ENCODE results near the gene SULT2B1.
A peak's percentile ranks its signal among the peaks of the same experiment; 100 is the strongest.

Gene SULT2B1

GRCh38 chr19:48560095-48560530 is 8.1 kb downstream of the SULT2B1 start:
- no peaks in the 10 kb centered on the region for H3K27me3 ChIP-seq (replicated peaks)
- no peaks in the 10 kb centered on the region for H3K36me3 ChIP-seq (replicated peaks)
- no peak overlapping the region for H3K27ac ChIP-seq
- no peak overlapping the region for H3K4me3 ChIP-seq (ENCODE audit: low read depth, low read length)
- DNase-seq, result no peak
- in situ Hi-C loops (cut with HindIII; ENCODE audit: low pct_ligation_motif_present, low sequenced_read_pairs), result no loop called here
- TF ChIP-seq CTCF (IDR thresholded peaks at IDR 0.05; ENCODE audit: low read depth, low read length, missing control alignments), result no peak

- H3K4me3 ChIP-seq (ENCODE audit: low read depth, low read length), result no peak overlapping the region
- no peaks in the 10 kb centered on the region for H3K36me3 ChIP-seq (replicated peaks)
- no peak for TF ChIP-seq CTCF (IDR thresholded peaks at IDR 0.05; ENCODE audit: low read depth, low read length, missing control alignments)
- in situ Hi-C loops (cut with HindIII; ENCODE audit: low pct_ligation_motif_present, low sequenced_read_pairs), result no loop called here
- no peak for DNase-seq
- no peaks in the 10 kb centered on the region for H3K27me3 ChIP-seq (replicated peaks)
- H3K27ac ChIP-seq, result no peak overlapping the region
Measured at GRCh38 chr19:48561412-48561811, 9.4 kb downstream of the SULT2B1 start.

GRCh38 chr19:48565090-48565489 is 13.1 kb downstream of the SULT2B1 start:
- H3K27me3 ChIP-seq (replicated peaks), result no peaks in the 10 kb centered on the region

GRCh38 chr19:48568345-48568886 is 16.4 kb downstream of the SULT2B1 start:
- Histone ChIP-seq H3K36me3 (replicated peaks) (no peaks in the 10 kb centered on the region), H3K4me3 (ENCODE audit: low read depth, low read length) (peak overlapping the region; percentile 22), H3K27ac (no peak overlapping the region), H3K27me3 (replicated peaks) (no peaks in the 10 kb centered on the region)
- peak; percentile 70 for DNase-seq
- in situ Hi-C loops (cut with HindIII; ENCODE audit: low pct_ligation_motif_present, low sequenced_read_pairs), result no loop called here
- TF ChIP-seq CTCF (IDR thresholded peaks at IDR 0.05; ENCODE audit: low read depth, low read length, missing control alignments), result no peak

More at GRCh38 chr19:48565090-48565489, 13.1 kb downstream of the SULT2B1 start:
- Histone ChIP-seq H3K27ac (no peak overlapping the region), H3K36me3 (replicated peaks) (no peaks in the 10 kb centered on the region), H3K4me3 (ENCODE audit: low read depth, low read length) (no peak overlapping the region)
- DNase-seq, result peak; percentile 45
- TF ChIP-seq CTCF (IDR thresholded peaks at IDR 0.05; ENCODE audit: low read depth, low read length, missing control alignments), result no peak
- in situ Hi-C loops (cut with HindIII; ENCODE audit: low pct_ligation_motif_present, low sequenced_read_pairs), result no loop called here

GRCh38 chr19:48569814-48570213 is 17.8 kb downstream of the SULT2B1 start:
- in situ Hi-C loops (cut with HindIII; ENCODE audit: low pct_ligation_motif_present, low sequenced_read_pairs), result no loop called here
- Histone ChIP-seq H3K36me3 (replicated peaks) (no peaks in the 10 kb centered on the region), H3K4me3 (ENCODE audit: low read depth, low read length) (no peak overlapping the region), H3K27ac (no peak overlapping the region), H3K27me3 (replicated peaks) (no peaks in the 10 kb centered on the region)
- DNase-seq, result no peak
- TF ChIP-seq CTCF (IDR thresholded peaks at IDR 0.05; ENCODE audit: low read depth, low read length, missing control alignments), result no peak
